ENCODE measurements around the gene LAPTM5. TPM values are rescaled to one million over a fixed set of nuclear protein-coding genes. Genes with fewer than 3 reads are reported as not detected.

The LAPTM5 gene
- total and polyA plus RNA-seq, 2 of the 13 experiments (the other 11 are each of a cell fraction or from before 2014, with no cell fraction given): 0.41 to 0.86 TPM

DNA sequence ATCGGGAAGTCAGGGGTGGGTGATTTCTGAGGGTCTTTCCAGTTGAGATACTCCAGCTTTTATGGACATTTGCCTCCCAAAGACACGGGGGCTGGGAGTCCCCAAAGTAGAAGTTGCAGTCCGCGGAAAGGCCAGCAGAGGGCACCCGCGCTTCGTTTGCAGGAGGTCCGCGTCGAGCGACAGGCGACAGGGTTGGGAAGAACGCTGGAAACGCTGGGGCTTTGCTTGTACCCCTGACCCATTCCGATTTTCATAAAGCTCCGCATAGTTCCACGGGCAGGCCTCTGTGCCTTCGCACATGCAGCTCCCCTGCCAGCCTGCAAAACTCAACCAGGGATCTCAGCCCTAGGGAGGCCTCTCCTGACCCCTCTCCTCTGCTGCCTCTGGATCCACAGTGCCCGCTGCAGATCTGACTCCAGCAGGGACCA lies 44.2 kb upstream of the LAPTM5 start (continued):
- TF ChIP-seq CTCF (CRISPR knock-in tag; IDR thresholded peaks at IDR 0.05) (peak; percentile 96), ZFP82 (CRISPR knock-in tag; IDR thresholded peaks at IDR 0.05; ENCODE audit: borderline replicate concordance) (no peak), ZNF317 (CRISPR knock-in tag; IDR thresholded peaks at IDR 0.05) (peak; percentile 99), TBL1XR1 (IDR thresholded peaks at IDR 0.05; ENCODE audit: borderline replicate concordance, low read length, partially characterized antibody) (no peak), HIVEP1 (CRISPR knock-in tag; IDR thresholded peaks at IDR 0.05) (0 out of 2 replicates have a peak, but pooled peaks have one; percentile 24), ZNF431 (CRISPR knock-in tag; IDR thresholded peaks at IDR 0.05; ENCODE audit: borderline replicate concordance, low read depth) (no peak), RAD21 (CRISPR knock-in tag; IDR thresholded peaks at IDR 0.05) (peak; percentile 87), SALL1 (CRISPR knock-in tag; IDR thresholded peaks at IDR 0.05) (peak; percentile 37; the same call in 1 of the 2 replicates)
- TF ChIP-seq, protein P1, sequence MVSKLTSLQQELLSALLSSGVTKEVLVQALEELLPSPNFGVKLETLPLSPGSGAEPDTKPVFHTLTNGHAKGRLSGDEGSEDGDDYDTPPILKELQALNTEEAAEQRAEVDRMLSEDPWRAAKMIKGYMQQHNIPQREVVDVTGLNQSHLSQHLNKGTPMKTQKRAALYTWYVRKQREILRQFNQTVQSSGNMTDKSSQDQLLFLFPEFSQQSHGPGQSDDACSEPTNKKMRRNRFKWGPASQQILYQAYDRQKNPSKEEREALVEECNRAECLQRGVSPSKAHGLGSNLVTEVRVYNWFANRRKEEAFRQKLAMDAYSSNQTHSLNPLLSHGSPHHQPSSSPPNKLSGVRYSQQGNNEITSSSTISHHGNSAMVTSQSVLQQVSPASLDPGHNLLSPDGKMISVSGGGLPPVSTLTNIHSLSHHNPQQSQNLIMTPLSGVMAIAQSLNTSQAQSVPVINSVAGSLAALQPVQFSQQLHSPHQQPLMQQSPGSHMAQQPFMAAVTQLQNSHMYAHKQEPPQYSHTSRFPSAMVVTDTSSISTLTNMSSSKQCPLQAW (CRISPR knock-in tag; IDR thresholded peaks at IDR 0.05): peak; percentile 69

- in situ Hi-C loops (cut with HindIII; ENCODE audit: extremely low pct_ligation_motif_present, low pct_unique_long_range_greater_than_20kb): no loop called here
- H3K27me3 ChIP-seq (ENCODE audit: control insufficient read depth in 1 of 2, insufficient read depth in 2 of 2, low read length in 2 of 2): peaks cover 2 to 14% of the 10 kb centered on the region in 2 experiments; a peak in 3 of 5 replicates
- ChIA-PET POLR2A (no interaction called here), CTCF (ENCODE audit: low intra/inter-chr PET ratio, low total read pairs) (no interaction called here)
- peaks cover 26% of the 10 kb centered on the region for H3K4me1 ChIP-seq (ENCODE audit: insufficient read depth, low read length)
- H3K27ac ChIP-seq (ENCODE audit: extremely low read length, insufficient read depth, low read length): no peak overlapping the region
- H4K20me1 ChIP-seq (ENCODE audit: insufficient read depth, low read length): no peaks in the 10 kb centered on the region
- H3K9me3 ChIP-seq (ENCODE audit: low read length): no peaks in the 10 kb centered on the region
- no peak overlapping the region for H2AFZ ChIP-seq (ENCODE audit: low read length)
- H3K4me3 ChIP-seq (replicated peaks in 1 of 3; ENCODE audit: insufficient read depth in 1 of 3, low read depth in 2 of 3, low read length in 3 of 3): no peak overlapping the region
- H3K4me2 ChIP-seq (ENCODE audit: low read depth, low read length): no peak overlapping the region
- DNase-seq (ENCODE audit: low spot score): no peak
- no peak overlapping the region for H3K9ac ChIP-seq (ENCODE audit: insufficient read depth, low read depth, low read length)
- no peaks in the 10 kb centered on the region for H3K36me3 ChIP-seq (replicated peaks in 1 of 2; ENCODE audit: control insufficient read depth in 1 of 2, insufficient read depth in 2 of 2, low read length in 2 of 2)
- intact Hi-C loops (cut with micrococcal nuclease; ENCODE audit: unreplicated experiment): no loop called here
- no peak for FAIRE-seq
- 0 out of 2 replicates have a peak, but pooled peaks have one; percentile 12 for TF ChIP-seq ZKSCAN1 (IDR thresholded peaks at IDR 0.05; ENCODE audit: low read length)
- TF ChIP-seq, protein P2, sequence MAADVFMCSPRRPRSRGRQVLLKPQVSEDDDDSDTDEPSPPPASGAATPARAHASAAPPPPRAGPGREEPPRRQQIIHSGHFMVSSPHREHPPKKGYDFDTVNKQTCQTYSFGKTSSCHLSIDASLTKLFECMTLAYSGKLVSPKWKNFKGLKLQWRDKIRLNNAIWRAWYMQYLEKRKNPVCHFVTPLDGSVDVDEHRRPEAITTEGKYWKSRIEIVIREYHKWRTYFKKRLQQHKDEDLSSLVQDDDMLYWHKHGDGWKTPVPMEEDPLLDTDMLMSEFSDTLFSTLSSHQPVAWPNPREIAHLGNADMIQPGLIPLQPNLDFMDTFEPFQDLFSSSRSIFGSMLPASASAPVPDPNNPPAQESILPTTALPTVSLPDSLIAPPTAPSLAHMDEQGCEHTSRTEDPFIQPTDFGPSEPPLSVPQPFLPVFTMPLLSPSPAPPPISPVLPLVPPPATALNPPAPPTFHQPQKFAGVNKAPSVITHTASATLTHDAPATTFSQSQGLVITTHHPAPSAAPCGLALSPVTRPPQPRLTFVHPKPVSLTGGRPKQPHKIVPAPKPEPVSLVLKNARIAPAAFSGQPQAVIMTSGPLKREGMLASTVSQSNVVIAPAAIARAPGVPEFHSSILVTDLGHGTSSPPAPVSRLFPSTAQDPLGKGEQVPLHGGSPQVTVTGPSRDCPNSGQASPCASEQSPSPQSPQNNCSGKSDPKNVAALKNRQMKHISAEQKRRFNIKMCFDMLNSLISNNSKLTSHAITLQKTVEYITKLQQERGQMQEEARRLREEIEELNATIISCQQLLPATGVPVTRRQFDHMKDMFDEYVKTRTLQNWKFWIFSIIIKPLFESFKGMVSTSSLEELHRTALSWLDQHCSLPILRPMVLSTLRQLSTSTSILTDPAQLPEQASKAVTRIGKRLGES (CRISPR knock-in tag; IDR thresholded peaks at IDR 0.05; ENCODE audit: borderline replicate concordance): no peak
- no peaks in the 10 kb centered on the region for H3K79me2 ChIP-seq (ENCODE audit: insufficient read depth, low read length)
- BruUV-seq (replicated peaks): no TSS peak
- no peak for ATAC-seq
These were observed 41.6 kb upstream of the LAPTM5 start for GRCh38 chr1:30799233-30799511.

All from HepG2 (cell line).